Measurements from ENCODE around the gene AGTRAP.

- TF ChIP-seq ATF2 (IDR thresholded peaks at IDR 0.05; ENCODE audit: low read length): no peak
- no peak for TF ChIP-seq EP300 (IDR thresholded peaks at IDR 0.05; ENCODE audit: borderline replicate concordance in 1 of 2, low read depth in 2 of 2, low read length in 2 of 2)
- no peak for TF ChIP-seq MAFK (IDR thresholded peaks at IDR 0.05; ENCODE audit: low read depth, low read length)
- no peak for TF ChIP-seq CHD2 (IDR thresholded peaks at IDR 0.05; ENCODE audit: low read length)
- TF ChIP-seq SP1 (IDR thresholded peaks at IDR 0.05; ENCODE audit: low read depth, low read length): no peak
Measured at GRCh38 chr1:11778844-11779623, 43.1 kb downstream of the AGTRAP start.

Data from H1 (cell line).